GM18508 (cell line): ENCODE measurements around the gene CFH.
"Not testable (repeated sequence)": the region's sequence is repeated elsewhere in the genome, so short reads cannot be mapped to it uniquely, and the experiment has no call there.

Source experiments
- ATAC-seq: cut with Tn5 transposase; IDR thresholded peaks from one replicate; pipeline ENCODE4 v1.9.1; 2021; ENCODE audit warnings: moderate number of reproducible peaks; ENCODE audit not compliant: insufficient read depth, unreplicated experiment

The CFH gene

GRCh38 chr1:196651637-196652215, at the start of gene CFH:
CFH (plus strand) TSS chr1:196652043; CDS start chr1:196652118, 75 bp downstream.
- no peak for ATAC-seq

DNA sequence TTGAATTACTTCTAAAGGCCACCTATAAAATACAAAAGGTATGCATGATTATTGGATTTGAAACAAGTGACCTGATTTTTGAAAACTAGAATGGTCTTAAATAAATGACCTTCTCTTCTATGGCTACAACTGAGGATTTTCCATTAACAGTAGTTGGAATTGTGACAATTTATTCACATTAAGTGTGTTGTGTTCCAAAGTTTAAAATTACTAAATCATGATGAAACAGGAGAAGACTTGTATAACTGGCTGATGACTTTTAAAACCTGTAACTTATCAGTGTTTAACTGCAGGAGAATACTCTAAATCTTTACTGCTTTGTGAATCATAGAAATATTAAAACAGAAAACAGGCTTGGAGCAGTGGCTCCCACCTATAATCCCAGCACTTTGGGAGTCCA, 48.2 kb upstream of the CFH start:
- ATAC-seq: no peak

GRCh38 chr1:196607981-196608380, 43.9 kb upstream of the CFH start:
- no peak for ATAC-seq

DNA sequence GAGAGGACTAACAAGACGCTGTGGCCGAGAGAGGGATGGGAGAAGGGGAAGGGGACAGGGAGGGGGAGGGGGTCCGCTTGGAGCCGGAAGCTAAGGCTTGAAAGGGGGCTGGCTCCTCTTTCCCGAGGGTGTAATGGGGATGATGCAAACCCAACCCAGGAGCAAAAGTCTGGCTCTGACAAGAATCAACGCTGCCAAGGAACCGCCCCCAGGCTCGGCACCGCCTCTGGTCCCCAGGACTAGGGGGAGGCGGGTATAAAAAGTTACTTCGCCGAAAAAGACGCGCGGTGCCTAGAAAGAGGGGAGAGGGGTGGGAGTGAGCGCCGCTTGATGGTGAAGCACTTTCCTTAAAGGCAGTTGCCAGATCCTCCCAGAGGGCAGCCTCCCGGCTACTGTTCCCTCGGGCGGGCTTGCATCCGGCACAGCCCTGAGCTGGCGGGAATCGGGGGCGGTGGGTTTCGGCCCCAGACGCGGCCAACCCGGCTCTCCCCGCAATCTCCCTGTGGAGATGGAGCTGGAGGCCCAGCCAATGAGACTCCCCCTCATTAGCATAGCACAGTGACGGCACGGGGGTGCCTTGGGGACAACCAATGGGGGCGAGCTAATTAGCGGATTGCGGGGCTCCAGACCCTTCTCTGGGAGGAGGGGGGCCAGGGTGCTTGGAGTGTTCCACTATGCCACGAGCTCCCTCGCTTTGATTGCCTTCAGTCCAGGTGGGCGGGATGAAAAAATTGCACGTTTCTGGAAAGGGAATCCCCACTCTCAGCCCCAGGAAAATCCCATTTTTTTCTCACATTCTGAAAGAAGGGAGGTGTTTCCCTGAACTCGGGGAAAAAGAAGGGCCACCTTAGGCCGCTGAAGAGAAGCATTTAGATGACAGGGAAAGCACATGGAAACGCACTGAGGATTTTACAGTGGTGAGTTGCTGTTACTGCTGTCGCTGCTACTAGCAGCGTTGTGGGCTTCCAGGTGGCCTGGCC, 43.2 kb upstream of the CFH start, which contains the start of gene KCNT2:
KCNT2 (minus strand) TSS at position 51 of the 980 bp plus-strand sequence. CDS start 131 bp downstream, outside the sequence.
- no peak for ATAC-seq

DNA sequence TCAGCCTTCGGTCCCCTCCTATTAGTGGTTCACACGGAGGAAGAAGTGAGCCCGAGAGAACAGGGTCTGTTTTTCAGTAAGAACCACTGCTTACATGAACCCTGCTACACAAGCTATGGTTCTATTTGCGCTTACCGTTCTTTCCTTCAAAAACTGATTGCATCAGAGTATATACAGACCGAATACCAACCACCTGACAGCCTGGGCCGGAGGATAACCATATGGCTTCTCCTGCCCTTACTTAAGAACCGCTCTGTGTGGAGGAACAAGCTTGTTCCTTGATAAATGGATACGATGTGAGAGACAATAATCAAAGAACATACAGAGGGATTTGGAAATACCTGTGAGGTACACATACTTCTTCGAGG, 42.5 kb upstream of the CFH start:
- ATAC-seq: no peak

DNA sequence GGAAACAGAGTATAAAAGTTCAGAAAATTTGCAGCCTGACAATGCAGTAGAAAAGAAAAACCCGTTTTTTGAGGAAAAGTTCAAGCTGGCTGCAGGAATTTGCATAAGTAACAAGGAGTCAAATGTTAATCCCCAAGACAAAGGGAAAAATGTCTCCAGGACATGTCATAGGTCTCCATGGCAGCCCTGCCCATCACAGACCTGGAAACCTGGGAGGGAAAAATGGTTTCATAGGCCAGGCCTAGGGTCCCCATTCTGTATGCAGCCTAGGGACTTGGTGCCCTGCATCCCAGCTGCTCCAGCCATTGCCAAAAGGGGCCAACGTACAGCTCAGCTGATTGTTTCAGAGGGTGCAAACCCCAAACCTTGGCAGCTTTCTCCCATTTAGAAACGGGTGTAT, 40.0 kb upstream of the CFH start:
- no peak for ATAC-seq

- ATAC-seq: no peak
Observed at GRCh38 chr1:196619721-196620120, 32.1 kb upstream of the CFH start.

DNA sequence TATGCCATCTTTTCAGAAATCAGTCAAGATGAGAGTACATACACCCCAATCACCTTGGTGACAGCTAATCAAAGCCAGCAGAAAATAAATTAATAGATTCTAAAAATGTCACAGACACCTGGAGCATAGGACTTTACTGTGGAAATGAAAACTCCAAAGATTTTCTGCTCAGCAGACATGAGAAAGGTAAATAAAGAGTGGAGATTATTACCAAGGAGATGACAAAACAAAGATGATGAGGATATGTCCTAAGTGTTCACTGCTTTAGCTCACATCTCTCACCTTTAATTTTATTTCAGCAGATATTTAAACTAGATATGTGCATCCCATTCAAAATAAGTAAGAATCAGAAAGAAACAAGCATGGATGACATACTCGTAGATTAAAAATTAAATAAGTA, 28.8 kb upstream of the CFH start:
- ATAC-seq: no peak

- no peak for ATAC-seq
Observed at GRCh38 chr1:196628838-196629237, 23.0 kb upstream of the CFH start.

- no peak for ATAC-seq
Observed at GRCh38 chr1:196637606-196638005, 14.2 kb upstream of the CFH start.

- no peak for ATAC-seq
Observed at GRCh38 chr1:196638466-196638865, 13.4 kb upstream of the CFH start.

- not testable (repeated sequence) for ATAC-seq
Observed at GRCh38 chr1:196639291-196639690, 12.6 kb upstream of the CFH start.

DNA sequence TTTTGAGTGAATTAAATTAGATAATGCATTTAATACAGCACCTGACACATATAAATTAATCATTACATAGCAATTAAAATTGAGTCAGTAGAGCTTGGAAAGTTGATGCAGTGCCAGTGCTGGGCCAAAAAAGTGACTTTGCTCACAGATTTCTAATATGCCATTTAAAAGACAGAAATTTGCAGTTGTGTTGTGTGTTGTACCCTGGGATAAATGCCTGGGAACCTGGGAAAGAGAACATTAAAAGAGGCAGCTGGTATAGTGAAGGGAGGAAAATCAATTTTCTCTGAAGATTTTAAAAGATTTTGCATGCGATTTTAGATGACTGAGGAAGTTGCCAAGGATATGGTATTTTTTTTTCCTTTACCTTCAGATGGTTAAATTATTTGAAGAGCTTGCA, 10.9 kb upstream of the CFH start:
- no peak for ATAC-seq

- no peak for ATAC-seq
Observed at GRCh38 chr1:196649990-196650389, 1.9 kb upstream of the CFH start.

- ATAC-seq: no peak
Observed at GRCh38 chr1:196650403-196650802, 1.4 kb upstream of the CFH start.

- no peak for ATAC-seq
Observed at GRCh38 chr1:196651079-196651478, 764 bp upstream of the CFH start.

DNA sequence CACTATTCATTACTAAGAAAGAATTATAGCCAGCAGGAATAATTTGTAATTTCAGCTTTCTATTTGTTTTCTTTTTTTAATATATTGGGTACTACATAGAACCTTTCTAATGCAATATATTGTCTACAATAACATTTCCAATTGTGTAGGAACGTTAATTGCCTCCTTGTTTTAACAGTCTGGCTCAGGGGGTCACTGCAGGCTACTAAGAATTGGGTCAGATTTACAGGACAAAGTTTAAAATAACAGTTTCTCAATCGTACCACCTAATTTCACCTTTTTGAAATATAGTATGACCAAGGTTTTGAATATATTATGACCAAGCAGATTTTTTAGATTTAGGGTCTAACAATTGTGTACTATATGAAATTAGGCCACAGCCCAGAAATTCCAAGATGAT, 2.4 kb downstream of the CFH start:
- ATAC-seq: no peak

DNA sequence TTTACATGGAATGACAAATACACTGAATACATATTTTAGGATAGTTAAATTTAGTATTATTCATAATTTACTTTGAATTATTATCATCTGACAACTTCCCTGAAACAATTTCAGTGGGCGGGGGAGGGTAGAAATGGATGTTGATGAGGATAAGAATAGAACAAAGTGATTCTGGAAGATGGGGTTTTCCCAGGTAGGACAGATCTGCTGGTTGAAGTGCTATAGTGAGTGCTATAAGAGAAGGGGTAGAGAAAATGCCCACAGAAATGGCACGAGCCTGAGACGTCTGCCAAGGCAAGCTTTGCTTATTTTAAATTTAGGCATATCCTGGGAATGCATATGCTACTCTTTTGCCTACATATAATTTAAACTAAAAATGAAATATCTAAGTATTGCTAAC, 3.2 kb downstream of the CFH start:
- no peak for ATAC-seq

DNA sequence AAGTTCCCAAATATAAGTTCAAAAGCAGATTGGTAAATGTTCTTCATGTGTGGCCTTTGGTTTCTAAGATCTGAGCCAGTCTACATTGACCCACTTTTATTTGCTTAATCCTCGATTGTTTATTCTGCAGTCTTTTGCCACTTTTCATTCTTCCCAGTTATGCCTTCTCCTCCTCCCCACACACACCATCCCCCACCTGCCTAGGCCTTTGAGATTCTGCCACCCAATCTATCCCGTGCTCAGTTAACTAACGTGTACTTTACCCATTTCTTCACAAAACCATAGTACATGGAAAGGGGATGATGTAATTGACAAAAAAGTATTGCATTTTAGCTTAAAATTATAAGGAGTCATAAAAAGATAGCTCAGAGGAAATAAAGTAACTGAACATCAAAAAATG, 3.7 kb downstream of the CFH start:
- no peak for ATAC-seq

GRCh38 chr1:196659471-196659870, 7.6 kb downstream of the CFH start:
- no peak for ATAC-seq

DNA sequence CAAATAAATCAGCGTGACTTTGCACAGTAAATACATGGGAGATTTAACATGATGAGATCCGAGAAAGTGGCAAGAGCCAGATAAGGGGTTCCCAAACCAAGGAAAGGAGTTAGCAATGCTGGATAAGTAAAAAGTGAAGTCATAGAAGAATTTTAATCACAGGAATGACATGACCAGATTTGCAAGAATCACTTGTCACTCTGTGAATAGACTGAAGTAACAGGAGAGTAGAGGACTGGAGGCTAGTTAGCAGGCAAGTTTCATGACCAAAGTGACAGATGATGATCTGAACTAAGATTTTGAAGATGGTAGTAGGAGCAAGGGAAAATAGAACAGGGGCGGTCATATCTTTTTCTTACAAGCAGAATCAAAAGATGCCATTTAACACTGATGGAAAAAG, 8.4 kb downstream of the CFH start:
- no peak for ATAC-seq

DNA sequence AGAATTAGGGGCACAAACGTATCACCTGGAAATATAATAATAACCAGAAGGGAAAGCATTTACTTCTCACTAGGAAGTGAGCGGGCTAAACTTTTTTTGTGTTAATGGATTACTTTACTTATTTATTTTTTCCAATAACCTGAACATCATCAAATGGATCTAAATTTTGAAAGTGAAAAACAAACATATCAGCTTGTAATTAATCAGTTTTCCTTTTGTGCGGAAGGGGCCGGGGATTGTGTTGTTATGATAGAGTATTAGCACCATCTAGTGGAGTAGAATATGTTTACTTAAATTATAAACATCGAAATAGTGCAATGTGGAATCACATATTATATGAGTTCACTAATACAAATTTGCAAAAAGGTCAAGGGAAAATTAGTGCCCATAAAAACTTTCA, 9.0 kb downstream of the CFH start:
- ATAC-seq: no peak
